SH-SY5Y (cell line): Measurements from ENCODE around the gene RGS9.

ENCODE experiments used
- GATA2 ChIP-seq: IDR thresholded peaks from 2 replicates; pipeline ENCODE4 v1.6.1; 2011; ENCODE audit warnings: mild to moderate bottlenecking, low read depth, low read length
- GATA3 ChIP-seq: IDR thresholded peaks from 2 replicates; pipeline ENCODE4 v1.6.1; 2011; ENCODE audit warnings: low read depth, mild to moderate bottlenecking, low read length, moderate library complexity

GRCh38 chr17:65172496-65173136 is 35.4 kb downstream of the RGS9 start:
- TF ChIP-seq GATA2 (no peak), GATA3 (no peak)
